RWPE1 (cell line): ENCODE data around the gene TMEM62.

Experiments used
- CTCF ChIA-PET: fragments of 350-600 bp; sonication (Branson Sonifier 250); formaldehyde crosslinking; extraction: SDS; loops from one replicate; lab custom pipeline; 2021; lab: Yijun Ruan, JAX
- POLR2A ChIA-PET: fragments of 400-600 bp; formaldehyde crosslinking; extraction: SDS; loops from one replicate; lab custom pipeline; 2020; ENCODE audit warnings: antibody characterized with exemption; ENCODE audit not compliant: low non-redundant PET; lab: Yijun Ruan, JAX
- DNase-seq: peaks from one replicate; pipeline ENCODE4 v3.0.0; 2012; ENCODE audit warnings: low spot score
- H3K27ac ChIP-seq: fragments of 450-650 bp; 2 replicates; pipeline ENCODE4 v1.5.1; 2017
- CTCF ChIP-seq: fragments of 450-650 bp; conservative IDR thresholded peaks from 2 replicates; pipeline ENCODE4 v1.5.1; 2017; ENCODE audit warnings: low read depth, mild to moderate bottlenecking

TMEM62 gene

GRCh38 chr15:43214169-43214568 is 80.8 kb downstream of the TMEM62 start:
- no peak overlapping the region for H3K27ac ChIP-seq
- TF ChIP-seq CTCF, result no peak
- ChIA-PET POLR2A (no interaction called here), CTCF (interaction anchor here (1.5 kb wide), 1 partner anchor 10 kb away, joined by 3 read pairs; no protein-coding TSS in a partner anchor)
- no peak for DNase-seq

- DNase-seq, result no peak
- ChIA-PET CTCF (interaction anchor here (1.5 kb wide), 1 partner anchor 11 kb away, joined by 3 read pairs; no protein-coding TSS in a partner anchor), POLR2A (no interaction called here)
- TF ChIP-seq CTCF, result no peak
- H3K27ac ChIP-seq, result no peak overlapping the region
These were observed 81.4 kb downstream of the TMEM62 start for GRCh38 chr15:43214592-43215295.

DNA sequence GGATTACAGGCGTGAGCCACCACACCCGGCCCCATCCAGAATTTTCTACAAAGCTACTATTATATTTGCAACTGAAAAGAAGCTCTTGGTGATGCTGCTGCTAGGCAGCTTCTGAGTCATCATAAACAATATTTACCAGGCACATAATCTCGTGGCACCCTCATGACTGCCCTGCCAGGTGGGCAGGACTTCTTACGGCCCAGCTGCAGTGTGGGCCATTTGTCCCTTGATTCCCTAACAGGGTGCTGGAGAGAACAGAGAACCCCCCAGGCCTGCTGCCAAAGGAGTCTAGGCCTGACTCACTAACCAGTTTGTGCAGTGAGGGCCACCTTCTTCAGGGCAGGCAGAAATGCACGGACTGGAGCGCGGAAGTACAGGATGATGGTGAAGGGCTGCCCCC is 82.6 kb downstream of the TMEM62 start:
- POLR2A ChIA-PET, result no interaction called here
- no peak overlapping the region for H3K27ac ChIP-seq
- peak; percentile 47 for DNase-seq
- no peak for TF ChIP-seq CTCF
- CTCF ChIA-PET, result interaction anchor here (1.7 kb wide), 1 partner anchor 10 kb away, joined by 6 read pairs; no protein-coding TSS in a partner anchor

DNA sequence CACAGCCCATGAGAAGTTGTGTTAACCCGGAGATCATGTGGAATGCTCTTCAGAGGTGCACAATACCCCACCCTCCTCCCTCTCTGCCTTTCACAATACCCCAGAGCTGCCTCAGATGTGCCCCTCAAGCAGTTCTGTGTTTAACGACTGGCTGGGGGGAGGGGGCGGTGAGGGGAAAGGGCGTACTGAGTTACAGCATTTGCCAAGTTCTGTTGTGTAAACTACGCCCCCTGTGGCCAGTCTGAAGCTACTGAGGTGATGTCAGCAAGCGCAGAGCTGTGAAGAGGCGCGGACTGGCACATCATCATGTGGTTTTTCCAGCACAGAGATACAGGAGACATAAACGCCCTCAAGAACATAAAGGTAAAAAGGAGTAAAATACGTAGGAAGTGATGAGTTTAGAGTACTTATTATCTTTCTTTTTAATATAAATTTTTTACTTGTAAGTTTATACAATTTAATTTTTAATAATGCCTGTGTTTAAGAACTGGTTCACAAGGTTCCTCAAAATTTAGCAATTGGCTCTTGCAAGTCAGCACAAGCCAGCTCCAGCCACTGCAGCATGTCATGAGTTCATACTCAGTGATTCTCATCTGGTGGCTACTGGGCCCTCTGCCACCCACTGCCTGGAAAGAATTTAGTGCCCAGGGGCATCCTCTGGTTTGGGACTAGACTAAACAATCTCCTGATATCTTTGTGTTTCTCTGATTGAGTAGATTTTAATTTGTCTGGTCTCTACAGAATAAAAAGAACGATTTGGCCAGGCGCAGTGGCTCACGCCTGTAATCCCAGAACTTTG is 85.7 kb downstream of the TMEM62 start:
- H3K27ac ChIP-seq, result peak overlapping the region; percentile 82
- ChIA-PET CTCF (interaction anchor here (0.6 to 2.2 kb wide), 6 partner anchors 10 to 872 kb away, joined by 3 to 7 read pairs (median 5); no protein-coding TSS in a partner anchor), POLR2A (no interaction called here)
- TF ChIP-seq CTCF, result no peak; the same call in 1 of the 2 replicates
- DNase-seq, result peak; percentile 92

- CTCF ChIA-PET, result interaction anchor here (0.6 to 2.2 kb wide), 4 partner anchors 16 to 709 kb away, joined by 4 to 7 read pairs (median 6); no protein-coding TSS in a partner anchor
- POLR2A ChIA-PET, result no interaction called here
- peak overlapping the region; percentile 82 for H3K27ac ChIP-seq
- TF ChIP-seq CTCF, result no peak
- DNase-seq, result no peak
These were observed 86.8 kb downstream of the TMEM62 start for GRCh38 chr15:43219929-43220928.
